M059J (cell line): ENCODE data around the gene ADD2. TPM values are rescaled to one million over a fixed set of nuclear protein-coding genes. Genes with fewer than 3 reads are reported as not detected.
"Not testable (repeated sequence)": the region's sequence is repeated elsewhere in the genome, so short reads cannot be mapped to it uniquely, and the experiment has no call there.

Source experiments
- DNase-seq: peaks from one replicate; pipeline ENCODE4 v3.0.0-alpha.2; 2012; ENCODE audit warnings: low read depth
- total RNA-seq: library from RNA; depleted of rRNA; stranded (reverse); fragments of >200 nt; shearing (Covaris generic); gene quantifications from 2 replicates; pipeline ENCODE4 v1.2.3, GENCODE V29; 2014; rRNA removed

ADD2 gene, protein sequence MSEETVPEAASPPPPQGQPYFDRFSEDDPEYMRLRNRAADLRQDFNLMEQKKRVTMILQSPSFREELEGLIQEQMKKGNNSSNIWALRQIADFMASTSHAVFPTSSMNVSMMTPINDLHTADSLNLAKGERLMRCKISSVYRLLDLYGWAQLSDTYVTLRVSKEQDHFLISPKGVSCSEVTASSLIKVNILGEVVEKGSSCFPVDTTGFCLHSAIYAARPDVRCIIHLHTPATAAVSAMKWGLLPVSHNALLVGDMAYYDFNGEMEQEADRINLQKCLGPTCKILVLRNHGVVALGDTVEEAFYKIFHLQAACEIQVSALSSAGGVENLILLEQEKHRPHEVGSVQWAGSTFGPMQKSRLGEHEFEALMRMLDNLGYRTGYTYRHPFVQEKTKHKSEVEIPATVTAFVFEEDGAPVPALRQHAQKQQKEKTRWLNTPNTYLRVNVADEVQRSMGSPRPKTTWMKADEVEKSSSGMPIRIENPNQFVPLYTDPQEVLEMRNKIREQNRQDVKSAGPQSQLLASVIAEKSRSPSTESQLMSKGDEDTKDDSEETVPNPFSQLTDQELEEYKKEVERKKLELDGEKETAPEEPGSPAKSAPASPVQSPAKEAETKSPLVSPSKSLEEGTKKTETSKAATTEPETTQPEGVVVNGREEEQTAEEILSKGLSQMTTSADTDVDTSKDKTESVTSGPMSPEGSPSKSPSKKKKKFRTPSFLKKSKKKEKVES
- total RNA-seq: 6.9 and 9.5 TPM in 2 replicates

DNA sequence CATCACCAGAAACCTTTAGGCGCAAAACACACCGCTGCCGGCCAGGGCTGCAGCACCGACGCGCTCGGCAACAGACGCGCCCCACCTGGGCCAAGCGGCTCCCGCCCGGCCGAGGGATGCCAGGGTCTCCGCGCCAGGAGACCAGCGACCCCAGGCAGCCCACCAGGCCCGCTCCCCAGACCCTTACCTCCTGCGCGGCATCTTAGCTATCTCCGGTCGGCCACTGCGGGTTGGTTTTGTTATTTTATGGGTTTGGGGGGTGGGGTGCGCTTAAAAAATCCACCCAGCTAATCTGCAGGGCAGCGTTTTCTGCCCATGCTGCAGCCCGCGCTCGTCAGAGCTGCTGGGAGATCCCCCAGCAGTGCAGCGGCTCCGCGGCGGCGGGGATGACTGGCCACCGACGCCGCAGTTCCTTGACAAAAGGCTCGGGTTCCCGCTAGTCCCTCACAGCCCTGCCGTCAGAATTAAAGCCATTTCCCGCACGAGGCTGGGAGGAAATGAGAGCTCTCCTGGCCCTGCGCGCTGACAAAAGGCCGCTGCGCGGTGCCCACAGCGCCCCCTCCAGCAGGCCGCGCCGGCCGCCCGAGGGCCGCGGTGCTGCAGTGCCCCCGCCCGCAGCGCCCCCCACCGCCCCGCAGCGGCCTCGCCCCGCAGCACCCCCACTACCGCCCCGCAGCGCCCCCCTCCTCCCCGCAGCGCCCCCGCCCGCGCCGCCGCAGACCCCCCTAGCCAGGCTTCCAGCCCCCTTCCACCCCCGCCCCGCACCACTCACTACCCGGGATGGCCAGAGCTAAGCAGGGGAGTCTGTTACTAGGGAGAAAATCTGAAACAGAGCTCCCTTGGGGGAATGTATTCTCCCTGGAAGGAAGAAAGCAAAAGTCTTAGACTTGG, at the start of gene ADD2:
TSS of gene ADD2 (minus strand) at position 502 of the 891 bp plus-strand sequence. CDS start 61,792 bp downstream, outside the sequence.
- peak; percentile 54 for DNase-seq

DNA sequence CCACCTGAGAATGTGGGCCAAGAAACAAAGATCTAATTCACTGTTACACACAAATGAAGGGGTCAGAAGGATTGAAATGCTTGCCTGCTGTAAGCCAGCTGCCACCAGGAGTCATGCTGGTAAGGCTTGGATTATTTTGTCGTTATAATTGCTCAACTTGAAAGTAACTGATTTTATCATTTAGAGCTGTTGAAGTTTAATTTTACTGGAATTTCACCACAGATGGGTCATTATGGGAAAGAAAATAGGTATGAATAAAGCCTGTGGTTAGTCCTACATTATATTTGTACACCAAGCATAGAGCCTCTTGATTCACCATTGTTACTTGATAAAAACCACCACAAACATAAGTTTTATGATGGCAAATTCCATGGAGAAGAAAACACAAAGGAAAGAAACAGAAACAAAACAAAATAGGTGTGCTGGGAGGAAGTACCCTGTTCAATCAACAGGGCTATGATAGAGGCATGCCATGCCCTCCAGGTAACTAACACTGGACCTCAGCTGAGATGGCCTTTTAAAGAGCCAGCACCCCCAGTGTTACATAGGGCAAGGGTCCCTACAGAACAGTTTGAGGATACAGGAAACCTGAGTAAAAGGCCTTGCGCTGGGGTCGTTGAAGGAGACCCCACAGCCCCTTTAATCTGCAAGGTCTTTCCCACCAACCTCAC, 49.4 kb upstream of the ADD2 start:
- no peak for DNase-seq

DNA sequence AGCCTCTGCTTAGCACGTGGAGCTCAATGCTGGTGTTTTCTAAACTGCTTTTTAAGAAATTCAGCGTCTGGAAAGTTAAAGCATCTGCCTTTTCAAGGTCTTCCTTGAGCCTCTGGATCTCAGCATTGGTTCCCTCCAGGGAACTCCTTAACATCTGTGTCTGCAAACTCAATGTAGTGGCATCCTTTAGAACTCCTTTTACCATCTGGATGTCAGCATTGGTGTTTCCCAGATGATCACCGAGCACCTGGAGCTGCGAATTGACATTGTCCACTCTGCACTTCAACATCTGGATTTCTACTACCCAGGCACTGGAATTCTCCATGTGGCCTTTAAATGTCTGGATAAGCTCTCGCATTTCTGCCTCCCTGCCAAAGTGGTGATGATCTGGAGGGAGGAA, 48.7 kb upstream of the ADD2 start:
- DNase-seq: no peak

DNA sequence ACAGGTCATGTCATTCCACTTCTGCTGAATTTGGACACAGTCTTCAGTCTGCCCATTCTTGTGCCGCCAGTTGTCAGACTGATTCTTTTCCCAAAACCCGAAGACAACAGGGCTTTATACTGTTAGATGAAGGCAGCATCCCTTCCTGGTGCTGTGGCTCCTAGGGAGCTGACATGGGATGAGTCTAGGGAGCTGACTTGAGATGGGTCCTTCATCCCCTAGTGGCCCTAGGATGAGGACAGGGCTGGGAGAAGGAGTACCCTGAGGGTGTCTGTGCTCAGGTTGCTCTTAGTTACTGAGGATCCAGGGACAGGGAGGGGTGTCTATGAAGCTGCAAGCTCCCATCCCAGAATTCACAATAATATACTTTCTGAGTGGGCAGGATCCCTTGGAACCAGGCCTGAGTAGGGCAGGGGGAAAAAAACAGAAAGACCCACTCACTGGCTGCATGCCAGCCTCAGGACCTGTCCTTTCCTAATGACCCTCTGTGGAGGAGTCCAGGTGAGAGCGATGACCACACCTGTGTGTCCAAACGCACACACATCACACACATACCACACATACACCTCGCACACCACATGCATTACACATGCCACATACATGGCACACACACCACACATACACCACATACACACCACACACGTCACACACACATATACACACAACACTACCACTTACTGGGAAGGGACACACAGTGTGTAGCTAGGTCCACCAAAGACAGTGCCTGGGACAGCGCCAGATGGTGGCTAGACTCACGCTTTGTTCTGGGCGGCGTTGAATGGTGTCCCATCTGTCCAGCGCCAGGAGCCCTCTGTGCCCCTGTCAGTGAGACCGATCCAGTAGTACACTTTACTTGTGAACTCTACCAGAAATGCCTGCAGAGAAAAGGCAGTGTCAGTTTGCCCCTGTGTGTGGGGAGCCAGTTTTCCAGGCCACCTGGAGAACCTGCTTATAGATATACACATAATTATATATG, 41.3 kb upstream of the ADD2 start:
- DNase-seq: no peak

DNA sequence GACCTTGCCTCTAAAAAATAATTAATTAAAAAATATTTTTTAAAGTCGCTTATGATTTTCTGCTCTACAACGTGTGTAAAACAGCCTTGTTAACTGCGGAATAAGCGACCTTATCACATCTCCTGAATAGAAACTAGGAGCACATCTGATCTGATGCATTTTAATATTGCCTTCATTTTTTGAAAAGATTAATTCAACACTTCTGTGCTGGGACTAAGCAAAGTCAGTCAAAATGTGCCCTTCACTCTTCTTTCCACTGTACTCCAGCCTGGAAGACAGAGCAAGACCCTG, 39.8 kb upstream of the ADD2 start:
- DNase-seq: no peak

DNA sequence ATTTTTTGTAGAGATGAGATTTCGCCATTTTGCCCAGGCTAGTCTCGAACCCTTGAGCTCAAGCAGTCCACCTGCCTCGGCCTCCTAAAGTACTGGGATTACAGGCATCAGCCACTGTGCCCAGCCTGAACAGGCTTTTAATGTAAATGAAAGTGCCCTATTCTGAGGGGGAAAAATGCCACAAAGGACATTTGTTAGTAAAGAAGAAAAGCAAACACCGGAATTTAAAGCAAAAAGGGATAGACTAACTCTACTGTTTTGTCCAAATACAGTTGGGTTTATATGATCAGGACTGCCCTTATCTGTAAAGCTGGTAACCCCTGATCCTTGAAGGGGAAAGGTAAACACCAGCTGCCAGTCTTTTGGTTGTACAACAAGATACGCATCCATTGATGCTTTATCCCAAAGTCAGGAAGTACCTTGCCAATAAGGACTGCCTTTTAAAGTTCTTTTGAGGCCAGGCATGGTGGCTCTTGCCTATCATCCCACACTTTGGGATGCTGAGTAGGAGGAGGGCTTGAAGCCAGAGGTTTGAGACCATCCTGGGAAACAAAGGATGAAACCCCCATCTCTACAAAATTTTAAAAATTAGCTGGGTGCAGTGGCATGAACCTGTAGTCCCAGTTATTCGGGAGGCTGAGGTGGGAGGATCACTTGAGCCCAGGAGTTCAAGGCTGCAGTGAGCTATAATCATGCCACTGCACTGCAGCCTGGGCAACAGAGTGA, 39.3 kb upstream of the ADD2 start:
- DNase-seq: no peak

DNA sequence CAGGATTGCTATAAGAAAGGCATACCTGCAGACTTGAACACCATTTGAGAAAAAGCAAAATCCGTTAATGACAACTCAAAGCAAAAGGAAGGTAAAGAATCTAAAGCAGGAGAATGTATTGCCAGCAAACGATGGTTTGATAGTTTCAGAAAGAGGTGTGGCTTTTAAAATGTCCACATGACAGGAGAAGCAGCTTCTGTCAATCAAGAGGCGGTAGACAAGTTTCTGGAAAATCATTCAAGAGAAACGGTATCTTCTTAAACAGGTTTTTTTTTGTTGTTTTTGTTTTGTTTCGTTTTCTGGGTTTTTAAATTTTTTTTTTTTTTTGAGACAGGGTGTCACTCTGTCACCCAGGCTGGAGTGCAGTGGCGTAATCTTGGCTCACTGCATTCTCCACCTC, 38.6 kb upstream of the ADD2 start:
- DNase-seq: no peak

DNA sequence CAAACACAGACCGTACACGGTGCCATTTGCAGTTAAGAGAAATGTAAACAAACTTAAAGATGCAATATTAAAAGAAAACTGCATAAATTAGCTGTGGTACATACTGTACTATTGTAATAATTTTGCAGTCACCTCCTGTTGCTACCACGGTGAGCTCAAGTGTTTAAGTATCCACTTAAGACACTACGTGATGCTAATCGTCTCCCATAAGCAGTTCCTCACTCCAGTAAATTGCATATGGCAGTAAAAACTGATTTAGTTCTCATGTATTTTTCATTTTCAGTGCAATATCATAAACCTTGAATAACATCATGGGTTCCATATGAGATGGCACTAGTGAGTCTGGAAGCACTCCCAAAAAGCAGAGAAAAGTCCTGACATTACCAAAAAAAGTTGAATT, 38.0 kb upstream of the ADD2 start:
- DNase-seq: no peak

DNA sequence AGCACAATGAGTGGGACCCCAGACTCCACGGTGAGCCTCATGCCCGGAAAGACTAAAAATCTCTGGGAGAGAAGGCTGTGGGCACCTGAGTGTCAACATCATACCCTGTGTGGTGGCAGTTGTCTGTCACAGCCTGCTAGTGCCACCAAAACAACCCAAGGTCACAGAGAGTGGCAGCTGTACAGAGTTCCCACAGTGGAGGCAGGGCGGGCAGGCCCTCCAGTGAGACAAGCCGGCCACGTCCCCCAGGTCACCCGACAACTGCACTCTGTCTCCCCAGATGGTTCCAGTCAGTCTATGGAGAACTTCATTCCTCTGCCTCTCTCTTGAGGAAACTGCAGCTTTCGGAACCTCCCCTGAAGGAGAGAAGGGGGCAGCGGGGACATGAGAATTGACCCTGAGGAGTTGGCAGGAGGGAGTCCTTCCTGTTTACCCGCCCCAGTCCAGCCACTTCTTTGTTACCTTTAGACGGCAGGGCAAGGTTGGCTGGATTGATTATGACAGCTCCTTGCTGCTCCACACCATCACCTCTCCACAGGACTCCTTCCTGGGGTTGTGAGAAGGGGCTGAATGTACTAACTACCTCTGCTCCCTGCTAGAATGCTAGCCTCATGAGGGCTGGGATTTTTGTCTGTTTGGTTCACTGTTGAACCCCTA, 33.7 kb upstream of the ADD2 start:
- DNase-seq: no peak

DNA sequence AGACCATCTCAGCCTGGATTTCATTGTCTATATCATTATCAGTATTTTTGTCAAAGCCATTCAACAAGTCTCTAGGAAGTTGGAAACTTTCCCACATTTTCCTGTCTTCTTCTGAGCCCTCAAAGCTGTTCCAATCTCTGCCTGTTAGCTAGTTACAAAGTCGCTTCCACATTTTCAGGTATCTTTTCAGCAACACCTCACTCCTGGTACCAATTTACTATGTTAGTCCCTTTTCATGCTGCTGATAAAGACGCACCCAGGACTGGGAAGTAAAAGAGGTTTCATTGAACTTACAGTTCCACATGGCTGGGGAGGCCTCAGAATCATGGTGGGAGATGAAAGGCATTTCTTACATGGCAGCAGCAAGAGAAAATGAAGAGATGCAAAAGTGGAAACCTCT, 31.7 kb upstream of the ADD2 start:
- no peak for DNase-seq

DNA sequence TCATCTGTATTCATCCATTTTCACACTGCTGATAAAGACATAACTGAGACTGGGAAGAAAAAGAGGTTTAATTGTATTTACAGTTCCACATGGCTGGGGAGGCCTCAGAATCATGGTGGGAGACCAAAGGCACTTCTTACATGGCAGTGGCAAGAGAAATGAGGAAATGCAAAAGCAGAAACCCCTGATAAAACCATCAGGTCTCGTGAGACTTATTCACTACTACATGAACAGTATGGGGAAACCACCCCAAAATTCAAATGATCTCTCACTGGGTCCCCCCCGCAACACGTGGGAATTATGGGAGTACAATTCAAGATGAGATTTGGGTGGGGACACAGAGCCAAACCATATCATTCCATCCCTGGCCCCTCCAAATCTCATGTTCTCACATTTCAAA, 30.0 kb upstream of the ADD2 start:
- DNase-seq: not testable (repeated sequence)

DNA sequence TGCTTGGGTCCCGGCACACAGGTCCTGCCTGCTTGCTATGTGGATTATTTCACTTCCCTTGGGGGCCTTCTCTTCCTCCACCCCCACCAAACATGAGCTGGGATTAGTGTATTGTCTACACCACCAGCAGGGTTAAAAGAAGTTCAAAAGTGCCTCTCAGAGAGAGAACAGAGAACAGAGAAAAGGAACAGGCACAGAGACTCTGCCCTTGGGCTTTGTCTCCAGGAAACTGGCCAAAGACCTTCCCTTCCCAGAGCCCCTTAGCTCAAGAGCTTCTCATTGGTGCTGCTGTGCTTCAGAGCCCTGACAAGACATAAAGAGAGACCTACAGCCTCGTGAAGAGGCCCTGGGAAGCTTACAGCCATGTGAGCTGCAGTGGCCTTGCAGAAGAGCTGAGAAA, 29.5 kb upstream of the ADD2 start:
- DNase-seq: no peak

DNA sequence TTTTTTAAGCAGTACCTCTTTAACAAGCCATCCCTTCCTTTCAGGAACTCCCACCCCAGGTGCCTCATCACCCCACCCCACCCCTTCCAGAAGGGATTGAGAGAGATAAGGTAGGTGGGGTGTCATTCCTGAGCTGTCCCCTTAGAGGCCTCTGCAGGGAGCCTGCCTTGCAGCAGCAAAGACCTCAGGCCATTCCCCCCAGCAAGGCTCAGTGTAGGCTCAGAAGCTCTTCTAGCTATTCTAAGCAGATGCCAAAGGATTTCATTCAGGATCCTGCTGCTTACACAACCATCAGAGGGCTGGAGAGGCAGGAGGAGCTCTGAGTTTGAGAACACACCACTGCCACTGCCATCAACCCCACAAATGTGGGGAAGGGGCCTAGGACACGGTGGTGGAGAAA, 28.3 kb upstream of the ADD2 start:
- DNase-seq: no peak

DNA sequence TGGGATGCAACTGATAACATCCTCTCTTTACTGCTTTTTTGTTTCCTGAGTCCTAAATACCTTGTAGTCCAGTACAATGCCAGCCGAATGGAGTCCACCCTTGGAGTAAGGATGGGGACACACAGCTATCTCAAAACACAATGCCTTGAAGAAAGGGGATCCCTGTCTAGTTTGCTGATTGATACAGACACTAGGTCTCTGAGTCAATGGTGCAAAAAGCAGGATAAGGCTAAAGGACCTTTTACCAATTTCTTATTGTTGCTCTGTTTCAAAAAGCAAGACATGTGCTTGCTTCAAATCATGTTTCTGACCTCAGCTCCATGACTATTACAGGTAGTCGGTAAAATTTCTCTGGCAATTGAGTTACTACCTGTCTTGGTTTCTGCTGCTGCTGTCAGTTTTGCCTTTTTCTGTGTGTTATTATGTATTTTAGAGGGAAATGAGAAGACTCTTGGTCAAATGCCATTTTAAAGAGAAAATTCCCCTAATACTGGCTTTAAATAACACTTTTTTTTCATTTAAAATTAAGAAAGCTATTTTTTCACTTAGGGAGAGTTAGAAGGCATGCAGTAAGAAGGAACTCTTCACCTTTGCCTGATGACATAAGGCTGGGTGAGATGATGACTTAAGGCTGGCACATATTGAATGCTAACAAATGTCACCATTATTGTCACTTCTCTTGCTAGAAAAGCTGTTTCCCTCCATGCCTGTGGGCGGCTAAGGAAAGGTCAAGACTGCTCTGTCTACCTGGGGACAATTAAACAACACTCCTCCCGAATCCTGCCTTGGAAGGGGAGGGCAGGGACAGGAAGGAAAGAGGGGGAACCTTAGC, 27.4 kb upstream of the ADD2 start:
- no peak for DNase-seq

DNA sequence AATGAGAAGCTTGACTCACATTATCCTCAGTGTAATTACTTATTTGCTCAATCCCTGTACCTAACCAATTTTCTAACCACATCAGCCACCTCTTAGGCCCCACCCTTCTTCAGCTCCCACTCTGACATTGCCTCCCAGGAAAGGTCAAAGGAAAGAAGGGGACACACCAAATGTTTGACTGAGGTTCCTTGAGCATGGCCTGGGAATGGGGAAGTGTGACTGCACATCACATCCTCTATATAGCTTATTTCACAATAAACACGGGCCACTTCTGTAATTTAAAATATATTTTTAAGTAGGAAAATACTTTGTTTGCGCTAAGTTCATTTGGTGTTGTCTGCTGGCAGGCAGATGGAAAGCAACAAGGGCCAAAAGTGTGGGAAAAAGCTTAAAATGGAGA, 25.4 kb upstream of the ADD2 start:
- DNase-seq: no peak

DNA sequence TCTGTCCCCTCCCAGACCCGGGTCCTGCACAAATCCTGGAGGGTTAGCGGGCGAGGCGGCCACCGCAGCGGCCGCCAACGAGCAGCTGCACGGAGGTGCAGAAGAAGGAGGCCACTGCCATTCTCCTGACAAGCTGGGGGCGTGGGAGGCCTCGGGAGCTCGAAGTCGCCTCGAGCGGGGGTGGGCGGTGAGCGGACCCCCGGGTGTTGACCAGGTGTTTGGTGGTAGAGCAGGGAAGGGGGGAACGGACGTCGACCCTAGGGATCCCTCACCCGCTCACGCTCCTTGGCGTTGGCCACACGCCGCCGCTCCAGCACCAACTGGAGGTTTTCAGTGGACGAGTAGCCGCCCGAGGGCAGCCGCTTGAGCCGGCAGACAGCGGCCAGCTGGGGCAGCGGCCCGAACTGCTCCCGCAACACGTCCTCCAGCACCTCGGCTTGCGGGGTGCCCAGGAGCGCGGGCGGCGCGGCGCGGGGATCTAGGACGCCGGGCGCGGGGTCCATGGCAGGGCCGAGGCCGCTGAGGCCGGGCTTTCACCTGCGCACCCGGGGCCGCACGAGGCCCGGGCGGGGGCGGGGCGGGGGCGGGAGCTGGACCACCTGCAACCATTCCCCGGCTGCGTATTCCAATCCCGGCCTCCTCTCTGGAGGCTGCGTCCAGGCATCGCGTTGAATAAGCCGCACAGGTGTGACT, 22.3 kb upstream of the ADD2 start, which contains the start of gene FIGLA:
TSS of gene FIGLA (minus strand) at position 508 of the 693 bp plus-strand sequence. CDS start at position 503, 5 bp downstream.
- DNase-seq: no peak

DNA sequence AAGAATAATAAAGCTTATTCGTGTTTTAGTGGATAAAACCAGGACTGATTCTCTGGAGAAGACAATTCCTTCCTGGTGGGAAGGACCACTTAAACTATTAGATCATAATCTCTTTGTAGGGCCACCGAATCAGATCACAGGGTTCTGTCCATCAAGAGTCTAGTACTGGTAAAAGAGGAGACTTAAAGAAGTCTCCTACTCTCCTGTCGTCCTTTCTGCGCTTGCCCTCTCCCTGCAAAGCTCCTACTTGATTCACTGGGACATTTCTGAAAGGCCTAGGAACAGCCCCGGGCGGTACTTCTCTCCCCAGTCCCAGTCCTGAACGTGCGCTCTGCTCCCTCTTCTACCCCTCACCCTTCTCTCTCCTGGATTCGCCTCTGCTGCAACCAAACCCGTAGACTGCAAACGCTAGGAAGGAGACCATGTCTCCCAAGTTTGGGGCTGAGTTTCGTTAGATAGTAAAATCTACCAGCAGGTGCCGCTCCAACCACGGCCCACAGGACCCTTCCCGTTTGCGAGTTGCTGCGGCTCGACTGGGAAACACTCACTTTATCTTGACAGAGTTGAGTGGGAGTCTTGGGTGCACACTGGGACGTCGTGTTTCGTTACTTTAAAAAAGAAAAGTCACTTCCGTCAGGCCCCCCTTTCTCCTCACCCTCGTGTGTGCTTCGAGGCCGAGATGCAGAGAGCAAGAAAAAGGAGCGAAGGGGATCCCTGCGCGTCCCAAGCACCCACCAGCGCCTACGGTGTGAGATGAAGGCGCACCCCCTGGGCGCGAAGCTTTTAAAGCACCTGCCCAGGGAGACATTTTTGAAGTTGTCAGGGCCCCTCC, 21.5 kb upstream of the ADD2 start:
- peak; percentile 54 for DNase-seq
